Omental fat pad (tissue), 4 donors: ENCODE results near the gene DMRTB1. TPM values are rescaled to one million over a fixed set of nuclear protein-coding genes. Genes with fewer than 3 reads are reported as not detected.

Experiments
- ATAC-seq: fragments of 150-250 bp; one replicate; pipeline ENCODE4 v1.9.1; 2016; ENCODE audit warnings: mild to moderate bottlenecking, moderate library complexity; ENCODE audit not compliant: low FRiP score
- DNase-seq: peaks from one replicate; pipeline ENCODE4 v3.0.0-alpha.2; 2019; ENCODE audit warnings: low spot score
- total RNA-seq, 4 donors: library from RNA; depleted of rRNA; stranded (reverse); fragments of >200 nt; gene quantifications; one replicate each; pipeline ENCODE4 v1.1.0, GENCODE V29; 2016
- TF ChIP-seq, protein P1 (sequence below), 3 donors: fragments of 450-650 bp; IDR thresholded peaks; one replicate each; pipeline ENCODE4 v1.5.1; 2016 to 2017; ENCODE audit warnings: antibody characterized with exemption in 3 of 3, mild to moderate bottlenecking in 3 of 3, moderate library complexity in 2 of 3

The DMRTB1 gene
- total RNA-seq, 4 donors from 2014 or later, result not detected

DNA sequence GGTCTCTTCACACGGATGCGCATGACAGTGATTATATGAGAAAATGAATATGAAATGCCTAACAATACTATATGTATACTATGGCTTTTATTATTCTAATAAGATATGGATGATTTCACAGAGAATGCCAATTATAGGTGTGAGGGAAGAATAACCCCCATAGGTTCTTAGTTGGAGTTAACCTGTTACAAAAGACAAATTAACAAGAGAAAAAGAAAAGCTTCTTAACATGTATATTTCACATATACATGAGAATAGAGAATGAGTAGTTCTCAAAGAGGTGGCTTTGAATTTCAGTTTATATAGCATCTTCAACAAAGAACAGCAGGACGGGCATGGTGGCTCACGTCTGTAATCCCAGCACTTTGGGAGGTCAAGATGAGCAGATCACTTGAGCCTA, 24.0 kb upstream of the DMRTB1 start:
- TF ChIP-seq, protein P1, sequence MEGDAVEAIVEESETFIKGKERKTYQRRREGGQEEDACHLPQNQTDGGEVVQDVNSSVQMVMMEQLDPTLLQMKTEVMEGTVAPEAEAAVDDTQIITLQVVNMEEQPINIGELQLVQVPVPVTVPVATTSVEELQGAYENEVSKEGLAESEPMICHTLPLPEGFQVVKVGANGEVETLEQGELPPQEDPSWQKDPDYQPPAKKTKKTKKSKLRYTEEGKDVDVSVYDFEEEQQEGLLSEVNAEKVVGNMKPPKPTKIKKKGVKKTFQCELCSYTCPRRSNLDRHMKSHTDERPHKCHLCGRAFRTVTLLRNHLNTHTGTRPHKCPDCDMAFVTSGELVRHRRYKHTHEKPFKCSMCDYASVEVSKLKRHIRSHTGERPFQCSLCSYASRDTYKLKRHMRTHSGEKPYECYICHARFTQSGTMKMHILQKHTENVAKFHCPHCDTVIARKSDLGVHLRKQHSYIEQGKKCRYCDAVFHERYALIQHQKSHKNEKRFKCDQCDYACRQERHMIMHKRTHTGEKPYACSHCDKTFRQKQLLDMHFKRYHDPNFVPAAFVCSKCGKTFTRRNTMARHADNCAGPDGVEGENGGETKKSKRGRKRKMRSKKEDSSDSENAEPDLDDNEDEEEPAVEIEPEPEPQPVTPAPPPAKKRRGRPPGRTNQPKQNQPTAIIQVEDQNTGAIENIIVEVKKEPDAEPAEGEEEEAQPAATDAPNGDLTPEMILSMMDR (IDR thresholded peaks at IDR 0.05), result no peak
- no peak for DNase-seq
- no peak for ATAC-seq

DNA sequence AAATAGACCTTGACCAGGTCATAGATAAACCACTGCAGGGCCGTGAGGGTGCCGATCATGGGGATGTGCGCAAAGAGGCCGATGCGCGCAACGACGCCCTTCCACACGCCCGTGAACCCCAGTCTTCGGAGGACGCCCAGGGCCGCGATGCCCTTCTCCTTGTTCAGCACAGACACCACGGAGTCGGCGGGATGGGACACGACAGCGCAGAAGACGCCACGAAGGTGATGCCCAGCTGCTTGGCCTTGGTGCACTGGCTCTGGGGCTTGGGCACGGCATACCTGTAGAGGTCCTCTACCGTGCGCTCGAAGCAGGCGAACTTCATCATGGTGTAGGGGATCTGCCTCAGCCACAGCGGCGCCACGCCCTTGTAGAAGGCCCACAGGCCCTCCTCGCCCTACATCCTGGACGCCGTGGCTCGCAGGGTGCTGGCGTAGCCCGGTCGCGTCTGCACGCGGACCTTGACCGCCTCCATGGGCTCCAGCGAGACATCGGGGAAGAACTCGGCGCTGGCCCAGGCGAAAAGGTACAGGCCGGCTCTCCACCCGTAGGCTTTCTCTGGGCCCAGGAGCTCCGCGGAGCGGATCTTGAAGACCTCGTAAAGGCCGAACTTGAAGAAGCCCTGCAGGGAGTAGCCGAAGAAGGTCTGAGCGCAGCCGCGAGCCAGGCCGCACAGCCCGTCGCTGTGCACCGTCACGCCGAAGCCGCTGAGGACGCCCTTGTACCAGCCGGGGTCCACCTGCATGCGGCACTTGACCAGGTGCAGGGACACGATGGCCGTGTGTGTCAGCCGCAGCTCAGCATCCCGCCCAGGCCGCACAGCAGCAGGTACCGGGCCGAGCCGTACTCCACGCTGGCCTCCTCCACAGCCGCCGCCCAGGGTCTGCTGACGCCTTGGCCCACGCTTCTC, 20.5 kb upstream of the DMRTB1 start:
- TF ChIP-seq, protein P1 (IDR thresholded peaks at IDR 0.05), result no peak
- ATAC-seq (no peak), DNase-seq (no peak)

DNA sequence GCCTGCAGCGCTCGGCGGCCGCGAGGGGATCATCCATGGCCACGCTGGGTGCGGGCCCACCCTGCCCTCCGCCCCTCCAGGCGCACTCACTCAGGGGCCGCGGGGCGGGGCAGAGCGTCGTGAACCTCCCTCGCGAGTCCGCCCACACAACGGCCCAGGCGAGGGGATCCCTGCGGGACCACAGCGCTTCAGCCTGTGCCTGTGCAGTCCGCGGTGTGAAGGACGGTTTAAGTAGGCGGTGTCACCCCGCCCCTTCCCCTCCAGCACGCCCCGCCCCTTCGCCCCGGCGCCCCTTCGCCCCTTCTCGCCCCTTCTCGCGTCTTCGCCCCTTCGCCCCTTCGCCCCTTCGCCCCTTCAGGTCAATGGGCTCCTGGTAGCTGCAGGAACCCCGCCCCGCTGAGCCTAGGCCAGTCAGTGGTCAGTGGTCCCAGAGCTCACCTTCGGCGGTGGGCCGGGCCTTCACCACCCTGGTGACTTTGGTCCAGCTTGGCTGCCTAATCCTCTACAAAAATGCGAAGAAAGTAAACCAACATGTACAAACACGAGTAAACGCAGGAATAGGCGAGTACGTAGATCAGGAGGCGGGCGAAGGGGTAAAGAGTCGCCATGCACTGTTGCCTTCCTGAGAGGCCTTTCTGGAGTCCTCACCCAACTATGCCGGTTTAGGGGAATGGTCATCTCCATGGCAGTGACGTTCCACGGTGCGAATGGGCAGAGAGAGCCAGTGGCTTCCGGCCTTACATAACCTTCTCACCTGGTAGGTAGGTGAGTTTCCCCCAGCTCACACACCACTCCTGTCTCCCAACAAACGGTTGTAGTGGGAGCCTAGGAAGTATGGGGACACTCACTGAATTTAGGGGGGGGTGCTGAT, 19.6 kb upstream of the DMRTB1 start:
- ATAC-seq, result no peak
- TF ChIP-seq, protein P1 (IDR thresholded peaks at IDR 0.05), result no peak
- no peak for DNase-seq

DNA sequence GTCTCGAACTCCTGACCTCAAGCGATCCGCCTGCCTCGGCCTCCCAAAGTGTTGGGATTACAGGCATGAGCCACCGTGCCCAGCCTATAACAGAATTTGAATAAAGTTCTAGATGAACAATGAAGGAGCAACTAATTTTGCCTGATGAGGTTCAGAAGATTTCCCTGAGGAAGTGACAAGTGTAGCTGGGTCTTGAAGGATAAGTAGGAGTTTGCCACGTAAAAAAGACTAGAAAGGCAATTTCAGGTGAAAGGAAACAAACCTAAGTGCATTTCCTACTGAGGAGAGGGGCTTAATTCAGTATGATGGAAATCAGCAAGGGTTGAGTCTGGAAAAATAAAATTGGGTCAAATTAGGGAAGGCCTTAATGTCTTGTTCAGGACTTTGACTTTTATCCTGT, 18.6 kb upstream of the DMRTB1 start:
- DNase-seq (no peak), ATAC-seq (no peak)
- TF ChIP-seq, protein P1 (IDR thresholded peaks at IDR 0.05), result no peak

DNA sequence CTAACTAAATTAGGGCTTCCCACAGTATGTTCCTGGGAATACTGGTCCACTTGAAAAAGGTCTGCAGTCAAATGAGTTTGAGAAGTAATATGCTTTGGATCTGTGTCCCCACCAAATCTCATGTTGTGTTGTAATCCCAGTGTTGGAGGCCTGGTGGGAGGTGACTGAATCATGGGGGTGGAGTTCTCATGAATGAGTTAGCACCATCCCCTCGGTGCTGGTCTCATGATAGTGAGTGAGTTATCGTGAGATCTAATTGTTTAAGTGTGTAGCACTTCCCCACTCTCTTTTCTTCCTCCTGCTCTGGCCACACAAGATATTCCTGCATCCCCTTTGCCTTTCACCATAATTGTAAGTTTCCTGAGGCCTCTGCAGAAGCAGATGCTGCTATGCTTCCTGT, 16.9 kb upstream of the DMRTB1 start:
- ATAC-seq (no peak), DNase-seq (no peak)
- TF ChIP-seq, protein P1 (IDR thresholded peaks at IDR 0.05), result no peak

DNA sequence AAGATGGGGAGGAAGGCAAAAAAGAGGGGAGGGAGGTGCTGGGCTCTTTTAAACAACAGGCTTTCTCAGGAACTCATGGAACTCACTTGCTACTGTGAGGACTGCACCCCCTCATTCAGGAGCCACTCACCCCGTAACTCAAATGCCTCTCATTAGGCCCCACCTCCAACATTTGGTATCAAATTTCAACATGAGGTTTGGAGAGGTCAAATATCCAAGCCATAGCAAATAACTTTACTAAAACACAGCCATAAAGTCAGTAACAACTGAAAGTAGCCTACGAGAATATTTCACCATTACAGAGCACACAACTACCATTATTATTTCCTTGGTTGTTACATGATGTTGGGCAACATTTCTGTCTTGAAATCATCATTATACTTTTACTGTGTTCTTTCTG, 13.1 kb upstream of the DMRTB1 start:
- TF ChIP-seq, protein P1 (IDR thresholded peaks at IDR 0.05), result no peak
- DNase-seq (no peak), ATAC-seq (no peak)
